ENCODE data around the gene PRKCH. TPM values are rescaled to one million over a fixed set of nuclear protein-coding genes. Genes with fewer than 3 reads are reported as not detected.

The PRKCH gene
- total RNA-seq, 1 experiment from 2014 or later: 5.2 TPM

GRCh38 chr14:61379639-61380184, 58.3 kb downstream of the PRKCH start:
- Mint-ChIP-seq H3K36me3 (ENCODE audit: insufficient read depth in 1 of 3, low read depth in 3 of 3) (peaks cover 6 to 15% (median 14%) of the 10 kb centered on the region in 3 experiments), H3K4me3 (no peak overlapping the region), H3K4me1 (peaks cover 6 to 7% of the 10 kb centered on the region in 2 experiments; a peak in 3 of 4 replicates), H3K27me3 (ENCODE audit: low read depth) (no peaks in the 10 kb centered on the region; the same call in 1 of the 2 replicates), H3K9me3 (peaks cover 12 to 16% of the 10 kb centered on the region in 2 experiments), H3K27ac (no peak overlapping the region)
- no peak overlapping the region for H3K56ac ChIP-seq (ENCODE audit: insufficient read length, low read depth, low read length)
- no peaks in the 10 kb centered on the region for H3K4me1 ChIP-seq (ENCODE audit: insufficient read depth, low read length)
- H3T11ph ChIP-seq (ENCODE audit: low read length): no peak overlapping the region
- no peak overlapping the region for H4K8ac ChIP-seq (replicated peaks; ENCODE audit: insufficient read length, low read depth, low read length)
- no peak overlapping the region for H3K18ac ChIP-seq (ENCODE audit: insufficient read length, low read depth, low read length)
- H3K79me2 ChIP-seq (ENCODE audit: insufficient read depth, low read length): no peaks in the 10 kb centered on the region
- no peak overlapping the region for H2BK12ac ChIP-seq (ENCODE audit: insufficient read length, low read depth, low read length)
- WGBS (ENCODE audit: extremely low coverage, insufficient read length, low lambda C conversion rate): no CpG with 5 or more reads among the region's 8 CpGs
- H3K23me2 ChIP-seq (ENCODE audit: insufficient read length, low read depth, low read length, poor library complexity, severe bottlenecking): no peaks in the 10 kb centered on the region
- no peak overlapping the region for H3K27ac ChIP-seq (ENCODE audit: insufficient read length, low read depth, low read length)
- H4K20me1 ChIP-seq (ENCODE audit: control insufficient read depth, insufficient read depth, insufficient read length): no peaks in the 10 kb centered on the region
- H2AK5ac ChIP-seq (ENCODE audit: insufficient read length, low read length): no peak overlapping the region
- H2BK15ac ChIP-seq (ENCODE audit: low read depth, low read length): no peak overlapping the region
- no peaks in the 10 kb centered on the region for H3K27me3 ChIP-seq (ENCODE audit: insufficient read depth, low read length)
- no peak overlapping the region for H2BK20ac ChIP-seq (ENCODE audit: low read depth, low read length, poor library complexity, severe bottlenecking)
- TF ChIP-seq CTCF (conservative IDR thresholded peaks at IDR 0.05): no peak
- no peak overlapping the region for H3K14ac ChIP-seq (ENCODE audit: insufficient read depth, low read length)
- no peak overlapping the region for H4K91ac ChIP-seq (ENCODE audit: insufficient read length, low read depth, low read length)
- H3K79me1 ChIP-seq (ENCODE audit: insufficient read depth, low read depth, low read length, poor library complexity, severe bottlenecking): no peaks in the 10 kb centered on the region
- H3K4me2 ChIP-seq (ENCODE audit: insufficient read depth, insufficient read length, low read length): no peak overlapping the region
- no peak for DNase-seq
- no peak overlapping the region for H2BK5ac ChIP-seq (ENCODE audit: insufficient read length, low read length)
- no peak overlapping the region for H3K9ac ChIP-seq (ENCODE audit: extremely low read depth, insufficient read length, low read length)
- H4K5ac ChIP-seq (ENCODE audit: insufficient read length, low read depth, low read length): no peak overlapping the region
- no peak overlapping the region for H3K4ac ChIP-seq (ENCODE audit: low read depth, low read length)
- H3K9me3 ChIP-seq (ENCODE audit: control insufficient read depth, low read depth, low read length): peaks cover 9% of the 10 kb centered on the region
- no peak overlapping the region for H2BK120ac ChIP-seq (ENCODE audit: low read depth, low read length, poor library complexity, severe bottlenecking)
- H3K23ac ChIP-seq (ENCODE audit: insufficient read length, low read depth, low read length): no peak overlapping the region
- H2AFZ ChIP-seq (ENCODE audit: low read length): no peak overlapping the region
